HG03520 (cell line): ENCODE results near the gene GTF3C5.
"Not testable (repeated sequence)": the region's sequence is repeated elsewhere in the genome, so short reads cannot be mapped to it uniquely, and the experiment has no call there.

Experiments used
- ATAC-seq: cut with Tn5 transposase; IDR thresholded peaks from one replicate; pipeline ENCODE4 v1.9.1; 2021; ENCODE audit warnings: mild to moderate bottlenecking, moderate library complexity; ENCODE audit not compliant: unreplicated experiment

Gene GTF3C5

DNA sequence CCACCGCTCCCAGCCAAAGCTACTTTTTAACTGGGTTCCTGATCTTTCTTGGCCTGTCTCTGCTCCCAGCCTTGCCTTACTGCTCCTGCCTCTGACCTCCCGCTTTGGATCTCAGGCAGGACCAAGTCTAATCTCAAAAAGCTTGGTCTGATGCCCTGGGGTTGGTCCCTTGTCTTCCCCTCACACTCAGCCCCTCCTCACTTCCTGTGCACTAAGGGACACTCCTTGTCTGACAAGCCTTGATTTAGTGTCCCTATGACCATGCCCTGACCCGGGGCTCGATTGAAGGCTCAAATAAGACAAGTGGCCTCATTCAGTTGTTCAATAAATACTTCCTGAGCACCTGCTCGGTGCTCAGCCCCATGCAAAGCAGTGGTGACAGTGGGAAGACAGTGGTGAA is 3.7 kb upstream of the GTF3C5 start:
- no peak for ATAC-seq

DNA sequence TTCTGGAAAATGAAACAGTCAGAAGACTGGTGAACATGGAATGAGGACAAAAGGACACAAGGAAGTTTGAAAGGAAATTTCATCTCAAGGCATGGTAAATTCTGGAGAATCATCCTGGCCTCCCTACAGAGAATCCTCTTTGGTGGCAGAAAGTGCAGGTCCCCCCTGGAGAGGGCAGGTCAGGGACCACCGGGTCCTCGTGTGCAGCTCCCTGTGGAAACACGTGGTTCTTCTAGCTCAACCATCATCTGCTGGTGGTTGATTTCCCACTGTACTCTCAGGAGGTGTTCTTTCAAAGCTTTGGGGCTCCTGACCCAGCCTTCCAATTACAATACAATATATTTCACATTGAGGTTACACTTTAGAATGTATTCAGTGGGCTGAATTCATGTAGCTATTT is 2.6 kb upstream of the GTF3C5 start:
- ATAC-seq: no peak

DNA sequence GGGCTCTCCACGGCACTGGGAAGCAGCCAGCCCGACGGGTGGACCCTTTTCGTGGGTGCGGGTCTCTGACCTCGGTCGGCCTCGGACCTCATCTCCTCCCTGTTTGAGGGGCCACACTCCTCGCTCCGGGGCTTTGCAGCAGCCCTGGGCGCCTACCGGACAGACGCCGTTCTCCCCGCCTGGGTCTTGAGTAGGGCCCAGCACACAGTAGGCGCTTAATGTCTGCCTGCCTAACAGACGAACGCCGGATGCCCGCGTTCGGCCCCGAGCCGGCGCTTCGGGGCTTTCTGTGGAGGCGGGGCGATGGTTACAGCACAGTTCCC is 842 bp upstream of the GTF3C5 start:
- no peak for ATAC-seq

DNA sequence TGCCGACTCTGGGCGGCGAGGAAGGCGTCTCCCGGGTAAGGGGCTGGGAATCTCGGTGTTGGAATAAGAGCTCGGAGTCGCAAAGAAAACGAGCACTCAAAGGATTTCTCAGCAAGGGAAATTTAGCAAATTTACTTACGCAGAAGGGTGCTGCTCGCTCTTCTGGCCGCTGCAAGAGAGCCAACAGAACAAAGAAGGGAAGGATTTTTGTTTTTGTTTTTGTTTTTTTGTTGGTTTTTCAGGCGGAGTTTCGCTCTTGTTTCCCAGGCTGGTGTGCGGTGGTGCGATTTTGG is 279 bp downstream of the GTF3C5 start:
- ATAC-seq: no peak

DNA sequence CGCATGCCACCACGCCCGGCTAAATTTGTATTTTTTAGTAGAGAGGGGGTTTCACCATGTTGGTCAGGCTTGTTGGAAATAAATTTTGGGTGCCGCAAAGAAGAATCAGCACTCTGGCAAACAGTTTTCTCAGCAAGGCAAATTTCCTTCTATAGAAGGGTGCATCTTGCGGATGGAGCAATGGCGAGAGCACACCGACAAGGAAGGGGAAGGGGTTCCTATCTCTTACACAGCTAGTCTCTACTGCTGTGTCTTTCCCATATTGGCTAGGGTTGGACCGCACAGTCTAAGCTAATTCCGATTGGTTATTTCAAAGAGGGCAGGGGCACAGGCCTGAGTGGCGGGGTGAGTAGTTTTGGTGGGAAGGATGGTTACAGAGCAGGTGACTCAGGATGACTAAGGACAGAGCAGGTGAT is 707 bp downstream of the GTF3C5 start:
- no peak for ATAC-seq

DNA sequence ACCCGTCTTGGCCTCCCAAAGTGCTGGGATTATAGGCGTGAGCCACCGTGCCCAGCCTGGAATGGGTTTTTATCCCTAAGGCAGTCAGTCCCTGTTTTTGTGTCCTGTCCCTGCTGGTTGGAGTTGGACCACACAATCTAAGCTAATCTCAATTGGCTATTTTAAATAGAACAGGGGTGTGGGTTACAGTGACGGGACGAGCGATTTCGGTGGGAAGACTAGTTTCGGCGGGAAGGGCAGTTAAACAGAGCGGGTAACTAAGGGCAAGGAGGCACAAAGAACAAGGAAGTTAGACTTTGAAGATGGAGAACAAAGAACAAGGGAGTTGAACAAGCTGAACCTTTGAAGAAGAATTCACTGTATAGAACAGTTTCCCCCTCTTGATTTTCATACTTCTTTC is 1.4 kb downstream of the GTF3C5 start:
- ATAC-seq: no peak

DNA sequence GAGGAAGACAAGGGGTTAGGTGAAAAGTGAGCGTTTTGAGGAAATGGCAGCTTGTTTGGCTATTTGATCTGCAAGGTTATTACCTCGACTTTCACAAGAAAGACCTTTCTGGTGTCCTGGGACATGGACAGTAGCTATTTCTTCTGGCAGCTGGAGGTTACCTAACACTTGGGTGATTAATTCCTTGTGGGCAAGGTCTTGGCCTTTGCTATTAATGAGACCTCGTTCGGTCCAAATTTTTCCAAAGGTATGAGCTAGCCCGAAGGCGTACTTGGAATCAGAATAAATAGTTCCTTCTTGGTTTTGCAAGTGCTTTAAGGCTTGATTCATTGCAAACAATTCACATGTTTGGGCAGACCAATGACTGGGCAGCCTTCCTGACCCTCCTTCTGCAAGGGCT is 4.9 kb downstream of the GTF3C5 start:
- ATAC-seq: no peak

DNA sequence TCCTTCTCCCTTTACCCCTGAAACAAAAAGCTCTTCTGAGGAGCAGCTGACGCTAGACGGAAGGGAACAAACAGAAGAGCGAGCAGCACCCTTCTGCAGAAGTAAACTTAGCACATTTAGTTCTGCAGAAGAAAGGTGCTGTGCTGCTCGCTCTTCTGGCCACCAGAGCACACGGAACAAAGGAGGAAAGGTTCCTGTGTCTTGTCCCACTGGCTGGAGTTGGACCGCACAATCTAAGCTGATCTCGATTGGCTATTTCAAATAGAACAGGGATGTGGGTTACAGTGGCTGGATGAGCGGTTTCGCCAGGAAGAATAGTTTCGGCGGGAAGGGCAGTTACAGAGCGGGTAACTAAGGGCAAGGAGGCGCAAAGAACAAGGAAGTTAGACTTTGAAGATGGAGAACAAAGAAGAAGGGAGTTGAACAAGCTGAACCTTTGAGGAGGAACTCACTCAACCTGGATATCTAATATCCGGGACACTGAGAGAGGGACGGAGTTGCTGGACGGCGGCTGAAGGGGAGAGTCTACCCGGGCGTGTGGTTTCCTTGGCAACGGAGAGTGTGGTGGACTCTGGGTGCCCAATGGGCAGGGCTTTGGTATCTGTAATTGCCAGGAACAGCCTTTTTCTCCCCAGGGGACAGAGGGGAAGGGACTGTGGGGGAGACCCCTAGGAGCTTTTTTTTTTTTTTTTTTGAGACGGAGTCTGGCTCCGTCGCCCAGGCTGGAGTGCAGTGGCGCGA is 7.1 kb downstream of the GTF3C5 start:
- no peak for ATAC-seq

DNA sequence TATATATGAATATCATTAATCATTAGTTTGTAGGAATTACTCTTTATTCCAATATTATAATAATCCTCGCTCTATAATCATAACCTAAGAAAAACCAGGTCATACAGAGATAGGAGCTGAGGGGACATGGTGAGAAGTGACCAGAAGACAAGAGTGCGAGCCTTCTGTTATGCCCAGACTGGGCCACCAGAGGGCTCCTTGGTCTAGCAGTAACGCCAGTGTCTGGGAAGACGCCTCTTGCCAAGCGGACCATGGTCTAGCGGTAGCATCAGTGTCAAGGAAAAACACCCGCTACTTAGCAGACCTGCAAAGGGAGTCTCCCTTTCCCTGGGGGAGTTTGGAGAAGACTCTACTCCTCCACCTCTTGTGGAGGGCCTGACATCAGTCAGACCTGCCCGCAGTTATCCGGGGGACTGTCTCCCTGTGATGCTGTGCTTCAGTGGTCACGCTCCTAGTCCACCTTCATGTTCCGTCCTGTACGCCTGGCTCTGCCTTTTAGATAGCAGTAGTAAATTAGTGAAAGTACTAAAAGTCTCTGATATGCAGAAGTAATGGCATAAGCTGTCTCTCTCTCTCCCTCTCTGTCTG is 10.2 kb downstream of the GTF3C5 start:
- ATAC-seq: not testable (repeated sequence)

DNA sequence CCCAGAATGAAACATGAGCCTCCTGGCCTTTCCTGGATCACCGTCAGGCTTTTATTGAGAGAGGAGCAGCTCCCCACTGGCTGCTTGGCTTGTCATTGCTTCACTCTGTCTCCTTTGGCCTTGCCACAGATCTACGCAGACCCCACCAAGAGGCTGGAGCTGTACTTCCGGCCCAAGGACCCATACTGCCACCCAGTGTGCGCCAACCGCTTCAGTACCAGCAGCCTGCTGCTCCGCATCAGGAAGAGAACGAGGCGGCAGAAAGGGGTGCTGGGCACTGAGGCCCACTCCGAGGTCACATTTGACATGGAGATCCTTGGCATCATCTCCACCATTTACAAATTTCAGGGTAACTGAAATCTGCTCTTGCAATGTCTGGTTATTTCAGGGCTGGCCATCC is 11.2 kb downstream of the GTF3C5 start:
- ATAC-seq: no peak

DNA sequence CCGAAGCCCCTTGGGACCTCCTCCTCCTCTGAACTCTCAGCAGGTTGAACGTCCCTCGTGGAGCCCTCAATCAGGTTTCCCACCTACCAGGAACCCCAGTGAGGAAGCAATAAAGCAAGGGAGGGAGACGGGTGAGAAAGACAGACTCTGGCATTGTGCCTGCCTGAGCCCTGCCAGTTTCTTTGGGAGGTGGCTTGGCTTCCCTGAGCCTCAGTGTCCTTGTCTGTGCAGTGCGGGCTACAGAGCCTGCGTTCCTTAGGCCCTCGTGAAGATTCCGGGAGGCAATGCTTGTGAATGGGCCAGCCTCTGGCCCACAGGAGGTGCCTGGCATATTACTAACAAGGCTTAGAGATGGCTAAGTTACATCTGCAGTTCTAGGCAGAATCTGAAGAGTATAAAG is 11.9 kb downstream of the GTF3C5 start:
- no peak for ATAC-seq

DNA sequence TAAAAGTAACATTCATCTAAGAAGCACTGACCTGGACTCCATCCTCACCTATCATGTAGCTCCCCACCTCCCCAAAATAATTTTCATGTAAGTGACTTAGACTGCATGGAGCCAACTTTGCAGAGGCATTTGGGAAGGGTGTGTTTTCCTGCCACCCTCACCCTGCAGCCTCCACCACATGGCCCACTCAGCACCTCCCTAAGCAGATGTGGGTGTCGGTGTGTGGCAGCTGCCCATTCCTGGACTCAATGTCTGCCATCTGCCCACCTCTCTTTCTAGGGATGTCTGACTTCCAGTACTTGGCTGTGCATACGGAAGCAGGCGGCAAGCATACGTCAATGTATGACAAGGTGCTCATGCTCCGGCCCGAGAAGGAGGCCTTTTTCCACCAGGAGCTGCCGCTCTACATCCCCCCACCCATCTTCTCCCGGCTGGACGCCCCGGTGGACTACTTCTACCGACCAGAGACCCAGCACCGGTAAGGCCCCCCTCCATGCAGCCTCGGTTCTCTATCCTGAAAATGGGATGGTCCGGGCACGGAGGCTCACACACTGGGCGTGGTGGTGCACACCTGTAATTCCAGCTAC is 12.7 kb downstream of the GTF3C5 start:
- no peak for ATAC-seq

DNA sequence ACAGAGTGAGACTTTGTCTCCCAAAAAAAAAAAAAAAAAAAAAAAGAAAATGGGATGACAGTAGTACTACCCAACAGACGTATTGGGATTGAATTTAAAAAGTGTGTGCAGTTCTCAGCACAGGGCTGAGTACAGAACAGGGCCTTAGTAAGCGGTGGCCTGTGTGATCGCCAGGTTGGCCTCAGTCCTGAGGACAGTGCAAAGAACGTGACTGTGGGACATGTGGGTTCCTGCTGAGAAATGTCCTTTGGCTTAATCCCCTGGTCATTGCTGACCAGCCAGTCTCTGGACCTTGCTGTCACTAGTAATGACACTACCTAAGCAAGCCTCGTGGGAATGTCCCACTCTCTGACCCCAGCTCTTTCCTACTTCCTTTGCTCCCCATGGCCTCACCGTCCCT is 13.3 kb downstream of the GTF3C5 start:
- no peak for ATAC-seq

DNA sequence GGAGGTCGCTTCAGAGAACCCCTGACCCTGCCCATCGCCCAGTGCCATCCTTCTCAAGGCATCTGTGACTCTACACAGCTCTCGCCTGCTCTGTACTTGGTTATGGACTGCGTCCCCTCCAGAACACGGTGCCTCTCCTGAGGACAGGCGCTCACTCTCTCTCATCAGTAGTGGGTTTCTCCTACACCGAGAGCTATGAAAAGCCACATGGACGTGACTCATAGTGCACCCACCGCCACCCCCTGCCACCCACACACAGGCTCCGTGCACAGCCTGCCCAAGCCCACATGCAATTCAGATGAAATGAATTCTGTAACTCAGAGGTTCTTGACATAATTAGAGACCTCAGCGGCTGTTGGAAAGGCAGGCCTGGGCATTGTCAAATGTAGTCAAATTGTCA is 13.9 kb downstream of the GTF3C5 start:
- ATAC-seq: no peak

DNA sequence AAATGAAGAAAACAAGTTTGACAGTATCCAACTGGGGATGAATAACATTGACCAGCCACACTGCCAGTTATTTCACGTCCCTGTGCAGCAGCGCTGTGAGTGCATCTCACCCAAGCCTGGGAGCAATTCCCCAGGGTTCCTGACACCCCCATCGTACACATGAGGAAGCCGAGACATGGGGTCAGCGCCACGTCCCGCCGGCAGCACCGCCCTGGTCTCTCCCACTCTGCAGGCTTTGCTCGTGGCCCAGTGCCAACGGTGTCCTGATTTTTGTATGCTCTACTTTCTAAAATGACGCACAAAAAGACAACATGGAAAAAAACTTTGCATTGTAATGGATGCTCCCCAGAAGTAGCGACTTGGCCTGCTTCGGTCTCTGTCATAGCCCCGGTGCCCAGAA is 14.3 kb downstream of the GTF3C5 start:
- no peak for ATAC-seq

DNA sequence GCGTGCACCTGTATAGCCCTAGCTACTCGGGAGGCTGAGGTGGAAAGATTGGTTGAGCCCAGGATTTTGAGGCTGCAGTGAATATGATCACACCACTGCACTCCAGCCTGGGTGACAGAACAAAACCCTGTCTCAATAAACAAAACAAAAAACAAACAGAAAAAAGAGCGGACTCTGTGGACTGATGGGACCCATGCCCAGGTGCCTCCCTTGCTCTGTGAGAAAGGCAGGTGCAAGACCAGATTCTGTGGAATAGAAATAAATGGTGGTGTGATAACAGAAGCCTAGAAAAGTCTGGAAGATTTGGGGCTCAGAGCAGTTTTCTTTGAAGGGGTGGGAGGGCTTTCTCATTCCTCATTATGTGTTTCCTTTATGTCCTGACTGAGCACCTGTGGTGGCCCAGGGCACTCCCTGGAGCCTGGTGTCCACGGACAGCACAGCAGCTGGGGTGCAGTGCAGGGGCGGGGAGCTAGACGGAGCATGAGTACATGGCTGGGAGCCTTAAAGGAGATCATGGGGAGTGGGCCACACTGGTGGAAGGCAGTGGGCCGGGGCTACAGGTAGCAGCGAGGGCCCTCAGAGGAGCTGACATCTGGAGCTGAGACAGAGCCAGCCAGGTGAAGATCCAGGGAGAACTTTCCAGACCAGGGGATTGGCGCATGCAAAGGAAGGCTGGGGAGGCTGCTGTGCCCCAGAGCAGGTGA is 15.6 kb downstream of the GTF3C5 start:
- no peak for ATAC-seq

DNA sequence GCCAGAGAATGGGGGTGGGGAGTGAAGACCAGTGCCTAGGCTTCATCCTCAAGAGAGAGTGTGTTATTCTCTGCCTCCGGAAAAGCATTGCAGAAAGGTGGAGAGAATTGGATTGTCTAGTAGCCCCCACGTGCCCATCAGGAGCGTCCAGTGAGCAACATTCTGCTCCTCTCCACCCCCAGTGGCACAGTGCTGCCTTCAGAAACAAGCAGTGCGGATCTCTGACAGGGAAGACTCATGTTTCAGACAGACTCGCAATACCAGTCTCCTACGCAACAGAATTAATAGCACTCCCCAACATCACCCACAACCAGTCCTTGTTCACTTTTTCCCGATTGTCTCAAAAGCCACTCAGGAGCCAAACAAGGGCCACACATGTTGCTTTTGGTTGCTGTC is 16.1 kb downstream of the GTF3C5 start:
- no peak for ATAC-seq

DNA sequence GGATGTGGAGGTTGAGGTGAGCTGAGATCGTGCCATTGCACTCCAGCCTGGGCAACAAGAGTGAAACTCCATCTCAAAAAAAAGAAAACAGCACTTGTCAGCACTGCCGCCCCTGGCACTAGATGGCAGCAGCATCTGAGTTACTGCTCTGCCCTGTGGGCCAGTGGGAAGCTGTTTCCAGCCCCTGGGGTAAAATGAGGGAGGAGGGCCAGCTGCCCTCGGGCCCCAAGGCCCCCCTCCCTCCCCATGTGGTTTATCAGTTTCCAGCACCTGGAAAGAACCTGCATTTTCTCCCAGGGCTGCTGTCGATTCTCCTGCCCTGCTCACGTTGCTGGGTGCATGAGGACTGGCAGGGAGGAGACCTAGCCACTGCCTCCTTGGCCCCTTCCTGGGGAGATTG is 17.8 kb downstream of the GTF3C5 start:
- no peak for ATAC-seq

DNA sequence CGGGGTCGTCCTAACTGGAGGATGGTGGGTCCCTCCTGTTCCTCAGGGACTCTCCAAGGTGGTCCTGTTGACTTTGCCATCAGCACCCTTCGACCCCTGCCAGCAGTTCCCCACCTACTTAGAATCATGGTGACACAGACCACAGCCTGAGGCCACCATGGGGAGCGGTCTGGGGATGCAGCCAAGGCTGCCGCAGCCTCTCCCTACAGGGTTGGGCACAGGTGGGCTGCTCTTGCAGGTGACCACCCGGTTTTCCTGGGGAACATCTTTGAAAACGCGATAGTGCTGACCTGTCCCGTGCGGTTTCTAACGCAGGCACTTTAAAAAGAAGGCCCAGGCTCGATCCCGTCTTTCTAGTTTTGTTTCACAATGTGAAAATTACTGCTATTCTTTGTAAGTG is 18.2 kb downstream of the GTF3C5 start:
- ATAC-seq: no peak

DNA sequence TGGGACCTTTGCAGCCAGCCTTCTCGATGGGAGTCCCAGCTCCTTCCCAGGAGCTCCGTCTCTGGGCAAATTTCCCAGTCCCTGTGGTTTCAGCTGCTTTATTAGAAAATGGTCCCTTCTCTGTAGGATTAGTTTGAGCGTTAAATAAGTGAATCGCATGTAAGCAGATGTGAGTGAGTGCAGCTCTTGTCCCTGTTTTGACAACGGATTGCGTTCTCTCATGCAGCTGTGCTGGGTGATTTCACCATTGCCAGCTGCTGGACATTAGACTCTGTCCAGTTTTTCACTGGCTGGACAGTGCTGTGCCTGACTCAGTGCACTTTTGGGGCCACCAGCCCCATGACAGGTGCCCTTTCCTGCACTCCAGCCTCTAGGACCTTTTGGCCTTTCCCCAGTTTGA is 19.3 kb downstream of the GTF3C5 start:
- ATAC-seq: no peak

DNA sequence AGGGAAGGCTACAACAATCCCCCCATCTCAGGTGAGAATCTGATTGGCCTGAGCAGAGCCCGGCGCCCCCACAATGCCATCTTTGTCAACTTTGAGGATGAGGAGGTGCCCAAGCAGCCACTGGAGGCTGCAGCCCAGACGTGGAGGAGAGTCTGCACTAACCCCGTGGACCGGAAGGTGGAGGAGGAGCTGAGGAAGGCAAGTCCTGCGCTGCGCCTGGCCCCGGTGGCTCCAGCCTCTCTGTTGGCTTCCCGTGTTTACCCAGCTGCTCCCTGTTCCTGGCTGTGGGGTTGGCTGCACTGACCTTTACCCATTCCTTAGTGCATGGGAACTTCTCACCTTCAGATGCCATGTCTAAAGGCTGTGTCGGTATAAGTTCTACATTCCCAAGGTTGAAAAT is 20.0 kb downstream of the GTF3C5 start:
- ATAC-seq: no peak

DNA sequence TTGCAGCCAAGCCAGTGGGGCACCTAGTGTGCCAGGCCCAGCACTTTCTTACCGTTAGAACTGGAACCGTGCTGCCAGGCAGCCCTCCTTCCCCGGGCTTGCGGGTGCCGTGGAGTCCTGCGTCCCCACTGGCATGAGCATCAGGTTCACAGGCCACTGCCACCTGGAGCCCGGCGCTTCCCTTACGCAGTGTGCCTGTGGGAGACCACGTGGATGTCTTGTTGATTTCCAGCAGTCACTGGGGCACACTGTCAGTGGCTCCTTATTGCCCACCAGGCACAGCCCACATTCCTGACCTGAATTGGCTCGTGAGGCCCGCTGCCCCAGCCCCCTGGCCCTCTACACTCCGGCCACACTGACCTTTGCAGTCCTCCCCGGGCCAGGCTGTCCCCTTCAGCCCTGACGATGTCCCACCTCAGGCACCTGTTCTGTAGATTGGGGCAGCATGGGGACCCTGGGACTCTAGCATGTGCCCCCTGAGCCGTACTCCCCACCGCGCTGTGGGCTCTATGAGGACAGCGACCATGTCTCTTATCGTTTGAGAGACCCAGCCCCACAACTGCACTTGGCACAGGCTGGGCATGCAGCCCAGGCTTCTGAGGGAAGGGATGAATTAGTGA is 20.6 kb downstream of the GTF3C5 start:
- no peak for ATAC-seq
